Measurements from ENCODE around the gene ARID5A. TPM values are rescaled to one million over a fixed set of nuclear protein-coding genes. Genes with fewer than 3 reads are reported as not detected.

The ARID5A gene
- total RNA-seq, 1 donor from 2014 or later = 38.8 TPM

DNA sequence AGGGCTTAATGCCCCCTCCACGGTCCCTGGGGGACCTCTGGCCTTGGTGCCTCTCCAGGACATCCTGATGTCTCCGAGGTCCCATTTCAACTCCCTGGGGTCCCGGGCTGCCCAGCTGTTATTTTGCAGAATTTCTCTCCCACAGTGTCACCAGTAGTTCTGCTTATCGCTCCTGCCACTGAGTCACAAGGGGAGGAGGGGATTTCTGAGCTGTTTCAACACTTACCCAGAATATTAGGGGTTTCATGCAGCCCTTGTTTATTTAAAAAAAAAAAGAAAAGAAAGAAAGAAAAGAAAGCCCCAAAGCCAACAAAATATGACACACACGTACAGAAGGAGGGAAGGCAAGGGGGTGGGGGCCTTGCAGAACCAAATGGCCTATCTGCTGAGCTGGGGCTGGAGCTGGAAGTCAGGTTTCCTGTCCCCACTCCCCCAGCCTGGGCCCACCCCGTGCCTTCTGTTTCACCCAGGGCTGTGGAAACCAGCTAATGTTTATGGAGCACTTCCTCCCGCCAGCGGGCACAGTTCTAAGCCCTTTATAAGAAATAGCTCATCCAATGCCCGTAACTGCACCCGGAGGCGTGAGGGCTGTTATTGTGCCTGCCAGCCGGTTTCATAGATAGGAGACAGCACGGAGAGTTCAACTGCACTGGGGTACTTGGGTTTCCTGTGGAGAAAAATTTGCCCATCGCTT lies 8.4 kb upstream of the ARID5A start:
- DNase-seq (ENCODE audit: low read depth) = no peak
- H3K4me3 ChIP-seq (ENCODE audit: low read depth, low read length) = no peak overlapping the region
- H3K36me3 ChIP-seq (ENCODE audit: control insufficient read depth, insufficient read depth, low read length) = no peaks in the 10 kb centered on the region
- peaks cover 6% of the 10 kb centered on the region for H3K27me3 ChIP-seq (ENCODE audit: control insufficient read depth, insufficient read depth, low read length)
- TF ChIP-seq, protein P1, sequence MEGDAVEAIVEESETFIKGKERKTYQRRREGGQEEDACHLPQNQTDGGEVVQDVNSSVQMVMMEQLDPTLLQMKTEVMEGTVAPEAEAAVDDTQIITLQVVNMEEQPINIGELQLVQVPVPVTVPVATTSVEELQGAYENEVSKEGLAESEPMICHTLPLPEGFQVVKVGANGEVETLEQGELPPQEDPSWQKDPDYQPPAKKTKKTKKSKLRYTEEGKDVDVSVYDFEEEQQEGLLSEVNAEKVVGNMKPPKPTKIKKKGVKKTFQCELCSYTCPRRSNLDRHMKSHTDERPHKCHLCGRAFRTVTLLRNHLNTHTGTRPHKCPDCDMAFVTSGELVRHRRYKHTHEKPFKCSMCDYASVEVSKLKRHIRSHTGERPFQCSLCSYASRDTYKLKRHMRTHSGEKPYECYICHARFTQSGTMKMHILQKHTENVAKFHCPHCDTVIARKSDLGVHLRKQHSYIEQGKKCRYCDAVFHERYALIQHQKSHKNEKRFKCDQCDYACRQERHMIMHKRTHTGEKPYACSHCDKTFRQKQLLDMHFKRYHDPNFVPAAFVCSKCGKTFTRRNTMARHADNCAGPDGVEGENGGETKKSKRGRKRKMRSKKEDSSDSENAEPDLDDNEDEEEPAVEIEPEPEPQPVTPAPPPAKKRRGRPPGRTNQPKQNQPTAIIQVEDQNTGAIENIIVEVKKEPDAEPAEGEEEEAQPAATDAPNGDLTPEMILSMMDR (IDR thresholded peaks at IDR 0.05; ENCODE audit: insufficient read depth, low read length, poor library complexity, severe bottlenecking) = no peak

GRCh38 chr2:96528700-96529375 lies 7.7 kb upstream of the ARID5A start:
- TF ChIP-seq, protein P1 (IDR thresholded peaks at IDR 0.05; ENCODE audit: insufficient read depth, low read length, poor library complexity, severe bottlenecking) = no peak
- H3K27me3 ChIP-seq (ENCODE audit: control insufficient read depth, insufficient read depth, low read length) = peaks cover 4% of the 10 kb centered on the region
- DNase-seq (ENCODE audit: low read depth) = no peak
- H3K36me3 ChIP-seq (ENCODE audit: control insufficient read depth, insufficient read depth, low read length) = no peaks in the 10 kb centered on the region
- no peak overlapping the region for H3K4me3 ChIP-seq (ENCODE audit: low read depth, low read length)

- Histone ChIP-seq H3K36me3 (ENCODE audit: control insufficient read depth, insufficient read depth, low read length) (no peaks in the 10 kb centered on the region), H3K4me3 (ENCODE audit: low read depth, low read length) (no peak overlapping the region), H3K27me3 (ENCODE audit: control insufficient read depth, insufficient read depth, low read length) (peaks cover 4% of the 10 kb centered on the region)
- DNase-seq (ENCODE audit: low read depth) = no peak
- TF ChIP-seq, protein P1 (IDR thresholded peaks at IDR 0.05; ENCODE audit: insufficient read depth, low read length, poor library complexity, severe bottlenecking) = no peak
Measured at GRCh38 chr2:96529376-96530143, 7.0 kb upstream of the ARID5A start.

DNA sequence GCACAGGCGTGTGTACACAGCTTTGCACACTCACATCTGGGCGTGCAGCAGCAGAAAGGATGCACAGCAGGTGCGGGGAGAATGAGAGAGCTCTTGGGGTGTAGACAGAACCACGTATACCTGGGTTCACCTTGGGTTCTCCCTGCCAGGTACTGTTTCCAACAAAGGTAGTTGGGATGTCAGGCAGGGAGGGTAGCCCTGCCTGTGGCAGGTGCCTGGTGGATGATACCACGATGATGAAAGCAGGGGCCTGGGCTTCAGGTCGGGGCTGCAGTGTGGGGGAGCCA lies 6.5 kb upstream of the ARID5A start:
- H3K4me3 ChIP-seq (ENCODE audit: low read depth, low read length) = no peak overlapping the region
- TF ChIP-seq, protein P1 (IDR thresholded peaks at IDR 0.05; ENCODE audit: insufficient read depth, low read length, poor library complexity, severe bottlenecking) = no peak
- no peaks in the 10 kb centered on the region for H3K36me3 ChIP-seq (ENCODE audit: control insufficient read depth, insufficient read depth, low read length)
- no peak for DNase-seq (ENCODE audit: low read depth)
- H3K27me3 ChIP-seq (ENCODE audit: control insufficient read depth, insufficient read depth, low read length) = no peaks in the 10 kb centered on the region

DNA sequence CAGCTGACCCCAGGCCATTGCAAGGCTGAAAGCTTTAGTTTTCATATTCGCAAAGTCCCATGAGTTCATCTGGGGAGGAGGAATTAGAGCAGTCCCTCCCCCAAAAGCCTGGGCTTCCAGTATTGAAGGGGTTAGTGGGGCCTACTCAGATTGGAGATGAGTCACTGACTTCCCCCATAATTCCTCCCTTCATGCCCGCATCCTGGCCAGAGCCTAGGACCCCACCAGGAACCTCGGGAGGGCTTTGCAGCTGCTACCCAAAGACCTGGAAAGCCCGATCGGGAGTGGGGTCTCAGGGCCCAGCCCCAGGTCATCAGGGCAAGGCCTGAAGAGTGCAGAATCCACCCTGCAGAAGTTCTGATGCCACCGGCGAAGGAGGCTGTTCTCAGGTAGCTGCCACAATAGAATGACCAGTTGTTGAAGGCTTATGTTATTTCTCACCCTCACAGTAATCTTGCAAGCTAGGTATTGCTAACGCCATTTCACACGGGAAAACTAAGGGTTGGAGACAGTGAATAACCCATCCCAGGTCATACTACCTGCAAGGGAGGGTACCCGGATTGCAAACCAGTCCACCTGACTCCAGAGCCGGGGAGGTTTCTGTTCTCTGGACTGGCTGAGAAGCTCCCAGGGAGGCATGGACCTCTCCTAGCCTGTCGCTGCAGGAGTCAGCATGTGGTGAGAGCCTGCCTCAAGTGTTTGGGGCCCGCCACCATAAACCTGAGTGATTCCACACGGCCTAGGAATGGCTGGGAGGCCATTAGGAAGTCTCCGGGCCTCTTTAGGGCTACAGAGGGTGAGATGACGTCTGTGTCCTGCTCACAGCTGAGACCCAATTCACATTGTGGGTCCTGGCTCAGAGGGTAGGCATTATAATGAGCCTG lies 5.8 kb upstream of the ARID5A start:
- no peaks in the 10 kb centered on the region for H3K27me3 ChIP-seq (ENCODE audit: control insufficient read depth, insufficient read depth, low read length)
- H3K36me3 ChIP-seq (ENCODE audit: control insufficient read depth, insufficient read depth, low read length) = no peaks in the 10 kb centered on the region
- DNase-seq (ENCODE audit: low read depth) = no peak
- TF ChIP-seq, protein P1 (IDR thresholded peaks at IDR 0.05; ENCODE audit: insufficient read depth, low read length, poor library complexity, severe bottlenecking) = no peak
- no peak overlapping the region for H3K4me3 ChIP-seq (ENCODE audit: low read depth, low read length)

Data from kidney epithelial cell (primary cell).